HG03457 (cell line): Measurements from ENCODE around the gene PARVA.

Experiments
- ATAC-seq: cut with Tn5 transposase; IDR thresholded peaks from one replicate; pipeline ENCODE4 v1.9.1; 2021; ENCODE audit warnings: moderate number of reproducible peaks; ENCODE audit not compliant: unreplicated experiment

PARVA gene

DNA sequence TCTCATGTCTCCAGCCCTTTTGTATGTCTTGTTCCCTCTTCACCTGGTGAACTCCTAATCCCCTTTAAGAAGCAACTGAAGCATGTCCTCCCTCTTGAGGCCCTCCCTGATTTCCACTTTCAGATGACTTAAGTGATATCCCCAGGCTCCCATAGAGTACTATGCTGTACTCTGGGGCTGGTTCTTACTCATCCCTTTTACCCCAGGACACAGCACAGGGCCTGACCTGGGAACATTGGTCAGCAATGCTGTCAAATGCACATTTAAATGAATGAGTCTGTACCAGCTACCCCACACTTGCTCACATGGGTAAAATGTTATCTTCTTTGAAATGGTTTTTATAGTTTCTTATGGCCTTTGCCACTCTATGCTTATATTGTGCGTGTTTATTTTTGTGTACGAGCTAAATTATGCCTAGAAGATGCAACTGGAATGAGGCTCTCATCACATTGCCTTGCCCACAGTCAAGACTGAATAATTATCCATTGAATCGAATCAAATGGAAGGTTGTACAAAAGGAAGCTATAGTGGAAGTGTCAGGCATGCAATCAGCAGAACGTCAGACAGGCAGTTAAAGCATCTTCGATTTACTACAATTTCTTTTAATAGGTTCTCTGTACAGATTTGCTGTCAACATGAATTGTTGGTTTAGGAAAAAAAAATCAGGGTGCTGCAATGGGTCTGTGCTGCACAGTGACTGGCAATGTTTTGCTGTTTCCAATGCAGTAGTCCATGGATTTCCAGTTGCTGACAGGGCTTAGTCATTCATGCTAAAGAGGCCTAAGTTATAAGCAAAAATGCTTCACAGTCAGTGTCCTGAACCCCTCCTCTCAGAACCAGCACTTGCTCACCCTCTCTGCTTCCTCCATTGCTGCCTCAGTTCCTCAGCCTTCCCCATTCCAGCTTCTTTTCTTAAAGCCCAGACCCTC, 79.5 kb downstream of the PARVA start:
- ATAC-seq, result no peak

- ATAC-seq, result no peak
Observed at GRCh38 chr11:12458042-12458441, 80.7 kb downstream of the PARVA start.

GRCh38 chr11:12459374-12459773, 82.0 kb downstream of the PARVA start:
- no peak for ATAC-seq

DNA sequence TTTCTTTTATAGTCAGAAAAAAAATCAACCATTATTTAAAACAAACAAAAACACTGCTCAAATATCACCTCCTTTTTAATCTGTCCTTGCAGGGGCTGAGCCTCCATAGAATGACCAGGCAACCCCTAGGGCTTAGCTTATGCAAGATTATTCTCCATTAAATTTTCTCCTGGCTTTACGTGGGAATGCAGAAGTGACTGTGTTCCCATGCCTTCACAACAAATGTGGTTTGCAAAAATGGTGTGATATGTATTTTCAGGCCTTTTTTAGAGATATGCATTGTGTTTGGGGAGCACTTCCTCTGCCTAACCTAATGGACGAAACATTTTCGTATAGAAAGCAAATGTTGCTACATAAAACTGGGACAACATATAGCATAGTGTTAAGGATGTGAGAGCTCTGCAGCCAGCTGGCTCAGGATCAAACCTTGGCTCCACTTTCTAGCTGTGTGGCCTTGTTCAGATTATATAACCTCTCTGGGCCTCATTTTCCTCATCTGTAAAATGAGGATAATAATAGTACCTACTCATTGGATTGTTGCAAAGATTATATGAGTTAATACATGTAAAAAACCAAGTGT, 82.6 kb downstream of the PARVA start:
- no peak for ATAC-seq

- ATAC-seq, result no peak
Observed at GRCh38 chr11:12460466-12460865, 83.1 kb downstream of the PARVA start.

DNA sequence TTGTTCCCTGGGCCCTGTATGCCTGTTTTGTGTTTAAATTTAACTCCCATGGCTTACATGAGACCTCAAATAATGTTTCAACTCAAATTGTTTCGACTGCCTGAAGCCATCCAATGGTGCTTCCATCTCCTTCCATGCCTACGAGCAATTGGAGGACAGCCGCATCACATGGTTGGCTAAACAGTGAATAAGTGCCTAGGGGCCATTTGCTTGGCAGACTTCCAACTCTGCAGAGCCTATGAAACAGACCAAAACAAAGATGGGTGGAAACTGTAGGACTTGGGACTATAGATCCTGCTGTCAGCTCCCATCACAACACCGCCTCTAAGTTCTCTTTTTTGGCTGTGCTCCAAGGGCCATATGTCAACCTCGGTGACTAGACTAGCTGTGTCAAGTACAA, 84.1 kb downstream of the PARVA start:
- no peak for ATAC-seq

GRCh38 chr11:12464303-12464702, 86.9 kb downstream of the PARVA start:
- ATAC-seq, result no peak

DNA sequence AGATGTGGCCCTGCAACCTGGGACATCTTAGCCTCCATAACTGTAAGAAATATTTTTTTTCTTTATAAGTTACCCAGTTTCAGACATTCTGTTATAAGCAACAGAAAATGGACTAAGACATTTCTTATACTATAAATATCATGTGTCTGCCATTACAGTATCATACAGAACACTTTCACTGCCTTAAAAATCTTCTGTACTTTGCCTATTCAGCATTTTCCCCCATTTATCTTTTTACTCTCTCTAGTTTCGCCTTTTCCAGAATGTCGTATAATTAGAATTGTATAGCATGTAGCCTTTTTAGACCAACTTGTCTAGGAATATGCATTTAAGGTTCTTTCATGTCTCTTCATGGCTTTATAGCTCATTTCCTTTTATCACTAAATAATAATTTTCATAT, 88.0 kb downstream of the PARVA start:
- no peak for ATAC-seq

GRCh38 chr11:12467610-12468009, 90.2 kb downstream of the PARVA start:
- ATAC-seq, result no peak

- ATAC-seq, result no peak
Observed at GRCh38 chr11:12469451-12469850, 92.1 kb downstream of the PARVA start.

DNA sequence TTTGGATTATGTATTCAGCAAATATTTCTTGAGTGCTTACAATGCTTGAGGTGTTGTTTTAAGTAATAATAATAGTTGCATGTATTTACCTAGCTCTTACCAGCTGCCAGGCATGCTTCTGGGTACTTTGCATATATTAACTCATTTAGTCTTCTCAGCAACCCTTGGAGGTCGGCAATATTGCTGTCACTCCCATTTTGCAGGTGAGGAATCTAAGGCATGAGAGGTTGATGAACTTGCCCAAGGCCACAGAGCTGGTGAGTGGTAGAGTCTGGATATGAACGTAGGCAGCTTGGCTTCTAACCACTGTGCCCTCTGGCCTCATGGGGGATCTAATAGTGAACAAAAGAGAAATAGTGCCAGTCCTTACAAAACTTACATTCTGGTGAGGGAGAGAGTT, 92.9 kb downstream of the PARVA start:
- no peak for ATAC-seq

DNA sequence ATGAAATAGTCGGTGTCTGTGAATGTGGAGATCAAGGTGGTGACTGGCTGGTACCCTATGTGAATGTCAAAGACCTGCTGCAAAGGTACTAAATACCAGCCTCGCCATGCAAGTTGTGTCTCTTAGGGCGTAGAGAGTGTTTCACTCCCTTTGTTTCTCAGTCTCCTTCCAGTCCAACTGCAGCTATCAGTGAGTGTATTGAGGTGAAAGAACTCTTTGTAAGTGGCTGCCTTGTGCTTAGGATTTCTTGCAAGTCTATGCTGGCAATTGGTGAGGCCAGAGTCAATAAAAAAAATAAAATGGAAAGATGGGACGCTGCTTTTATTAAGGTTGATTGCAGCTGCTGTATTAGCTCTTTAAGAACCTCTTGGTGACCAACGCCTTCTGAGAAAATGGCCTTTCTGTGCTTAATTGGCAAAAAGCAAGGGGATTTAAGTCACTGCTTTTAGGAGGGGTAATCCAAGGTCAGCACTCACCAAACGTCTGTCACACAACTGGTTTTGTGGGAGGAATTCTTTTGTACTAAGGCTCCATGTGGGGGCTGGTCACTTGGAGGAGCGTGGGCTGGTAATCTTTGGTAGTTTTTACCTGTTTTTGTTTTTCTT, 95.1 kb downstream of the PARVA start:
- ATAC-seq, result no peak

- ATAC-seq, result no peak
Observed at GRCh38 chr11:12473381-12473780, 96.0 kb downstream of the PARVA start.

GRCh38 chr11:12474871-12475270, 97.5 kb downstream of the PARVA start:
- no peak for ATAC-seq

DNA sequence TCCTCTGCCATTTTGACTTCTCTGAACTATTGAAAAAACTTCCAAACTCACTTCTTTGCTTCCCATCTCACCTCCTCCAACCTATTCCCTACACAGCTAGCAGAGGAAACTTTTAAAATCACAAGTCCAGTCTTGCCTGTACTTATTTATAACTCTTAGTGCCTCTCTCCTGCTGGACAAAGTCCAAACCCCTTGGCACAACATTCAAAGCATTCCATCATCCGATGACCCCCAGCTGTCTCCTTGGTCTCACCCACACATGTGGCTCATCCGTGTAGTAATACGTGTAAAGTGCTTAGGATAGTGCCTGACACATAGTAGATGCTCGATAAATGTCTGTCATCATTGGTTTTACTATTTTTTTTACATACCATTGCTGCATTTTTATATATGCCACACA, 101.4 kb downstream of the PARVA start:
- no peak for ATAC-seq

DNA sequence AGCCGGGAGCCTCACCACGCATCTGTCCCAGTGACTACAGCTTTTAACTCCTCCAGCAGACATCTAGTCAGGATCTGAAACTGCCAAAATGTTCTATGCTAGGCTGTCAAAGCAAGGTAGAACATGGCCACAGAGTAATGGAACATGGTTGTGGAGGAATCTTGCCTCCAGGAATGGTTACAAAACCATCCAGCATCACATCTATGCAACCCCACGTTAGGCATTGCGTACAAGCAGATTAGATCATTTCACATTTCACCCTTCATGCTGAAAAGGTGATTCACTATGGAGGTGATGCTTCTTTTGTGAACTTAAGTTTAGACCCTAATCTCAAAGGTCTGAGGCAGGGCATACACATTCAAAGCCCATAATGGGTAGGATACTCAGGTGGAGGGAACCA, 103.0 kb downstream of the PARVA start:
- no peak for ATAC-seq

GRCh38 chr11:12482839-12483238, 105.5 kb downstream of the PARVA start:
- ATAC-seq, result no peak

GRCh38 chr11:12483604-12484003, 106.2 kb downstream of the PARVA start:
- ATAC-seq, result no peak

GRCh38 chr11:12485328-12485727, 108.0 kb downstream of the PARVA start:
- no peak for ATAC-seq

GRCh38 chr11:12489246-12489772, 111.9 kb downstream of the PARVA start:
- ATAC-seq, result no peak

DNA sequence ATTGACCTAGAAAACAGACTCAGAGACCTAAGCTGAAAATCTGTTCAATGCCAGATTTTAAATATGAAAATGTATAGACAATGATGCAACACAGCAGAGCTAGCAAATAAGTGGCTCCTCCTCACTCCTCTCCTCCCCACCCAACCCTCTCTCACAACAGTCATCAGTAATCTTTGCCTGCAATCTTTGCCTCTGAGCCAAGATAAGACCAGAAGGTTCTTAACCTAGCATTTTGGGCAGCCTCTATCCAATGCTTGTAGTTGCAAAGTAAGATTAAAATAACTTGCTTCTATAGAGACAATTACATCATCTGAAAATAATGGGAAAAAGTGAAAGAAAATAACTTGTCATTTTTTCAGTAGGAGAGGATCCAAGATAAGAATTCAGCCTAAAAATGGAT, 117.3 kb downstream of the PARVA start:
- ATAC-seq, result no peak
